Neural cell (in vitro differentiated cells): Measurements from ENCODE around the gene CA12. TPM values are rescaled to one million over a fixed set of nuclear protein-coding genes. Genes with fewer than 3 reads are reported as not detected.

Experiments
- H2AFZ ChIP-seq: fragments of 200-600, 300-800 bp; sonication (generic), shearing (Covaris generic); 2 replicates; pipeline ENCODE4 v1.6.0; 2014; ENCODE audit warnings: low read depth, mild to moderate bottlenecking, antibody characterized with exemption, low read length, moderate library complexity
- H3F3A ChIP-seq: fragments of 200-600 bp; shearing (Covaris generic); 2 replicates; pipeline ENCODE4 v1.6.1; 2016; ENCODE audit warnings: mild to moderate bottlenecking, moderate library complexity, mixed read lengths, antibody characterized with exemption, low read length; ENCODE audit not compliant: insufficient read depth, poor library complexity, severe bottlenecking
- H3K27ac ChIP-seq: fragments of 200-600, 300-800 bp; sonication (generic), shearing (Covaris generic); 2 replicates; pipeline ENCODE4 v1.5.1; 2014; ENCODE audit warnings: mild to moderate bottlenecking, low read length, moderate library complexity
- H3K27me3 ChIP-seq: fragments of 300-800, 200-600 bp; sonication (generic), shearing (Covaris generic); 2 replicates; pipeline ENCODE4 v1.6.0; 2014; ENCODE audit warnings: mild to moderate bottlenecking, low read depth, low read length, moderate library complexity; ENCODE audit not compliant: insufficient read depth
- H3K36me3 ChIP-seq: fragments of 300-800, 200-600 bp; sonication (generic), shearing (Covaris generic); 2 replicates; pipeline ENCODE4 v1.5.1; 2014; ENCODE audit warnings: mild to moderate bottlenecking, antibody characterized with exemption, low read length, moderate library complexity; ENCODE audit not compliant: insufficient read depth
- H3K4me2 ChIP-seq: fragments of 300-800, 200-600 bp; sonication (generic), shearing (Covaris generic); 2 replicates; pipeline ENCODE4 v1.6.0; 2014; ENCODE audit warnings: mild to moderate bottlenecking, low read length
- H3K4me3 ChIP-seq: fragments of 300-800, 200-600 bp; sonication (generic), shearing (Covaris generic); 2 replicates; pipeline ENCODE4 v1.5.1; 2014; ENCODE audit warnings: mild to moderate bottlenecking, low read length, moderate library complexity
- H3K79me2 ChIP-seq: fragments of 200-600 bp; shearing (Covaris generic); replicated peaks from 2 replicates; pipeline ENCODE4 v1.6.0; 2014; ENCODE audit warnings: mild to moderate bottlenecking, low read length, moderate library complexity; ENCODE audit not compliant: insufficient read depth
- H3K9ac ChIP-seq: fragments of 300-800, 200-600 bp; sonication (generic), shearing (Covaris generic); 2 replicates; pipeline ENCODE4 v1.6.1; 2016; ENCODE audit warnings: mild to moderate bottlenecking, low read length, mixed read lengths
- H3K9me2 ChIP-seq: fragments of 200-600 bp; shearing (Covaris generic); 2 replicates; pipeline ENCODE4 v1.6.1; 2016; ENCODE audit warnings: mild to moderate bottlenecking, low read length, mixed read lengths; ENCODE audit not compliant: insufficient read depth
- H3K9me3 ChIP-seq: fragments of 200-600, 300-800 bp; sonication (generic), shearing (Covaris generic); 2 replicates; pipeline ENCODE4 v1.6.1; 2016; ENCODE audit warnings: mild to moderate bottlenecking, mixed run types, low read length, moderate library complexity, mixed read lengths
- H4K20me1 ChIP-seq: fragments of 200-600 bp; shearing (Covaris generic); 2 replicates; pipeline ENCODE4 v1.6.1; 2016; ENCODE audit warnings: mild to moderate bottlenecking, mixed run types; ENCODE audit not compliant: insufficient read depth
- CTCF ChIP-seq: fragments of 450-650 bp; IDR thresholded peaks from 2 replicates; pipeline ENCODE4 v1.5.1; 2014; ENCODE audit warnings: antibody characterized with exemption, mild to moderate bottlenecking, moderate library complexity; ENCODE audit not compliant: poor library complexity, severe bottlenecking
- EP300 ChIP-seq: fragments of 450-650 bp; conservative IDR thresholded peaks from 2 replicates; pipeline ENCODE4 v1.6.1; 2014; ENCODE audit warnings: antibody characterized with exemption, mild to moderate bottlenecking, moderate library complexity; ENCODE audit not compliant: poor library complexity, severe bottlenecking
- EZH2 ChIP-seq: fragments of 200-600, 300-800 bp; shearing (Covaris generic), sonication (generic); IDR thresholded peaks from 2 replicates; pipeline ENCODE4 v1.6.1; 2014; ENCODE audit warnings: antibody characterized with exemption, low read length, borderline replicate concordance, mild to moderate bottlenecking; ENCODE audit not compliant: insufficient read depth, poor library complexity, severe bottlenecking
- MXI1 ChIP-seq: fragments of 450-650 bp; conservative IDR thresholded peaks from 2 replicates; pipeline ENCODE4 v1.6.1; 2014; ENCODE audit warnings: antibody characterized with exemption, mild to moderate bottlenecking; ENCODE audit not compliant: poor library complexity, severe bottlenecking
- POLR2AphosphoS5 ChIP-seq: IDR thresholded peaks from 2 replicates; pipeline ENCODE4 v1.6.1; 2012
- RAD21 ChIP-seq: fragments of 450-650 bp; conservative IDR thresholded peaks from 2 replicates; pipeline ENCODE4 v1.6.1; 2014; ENCODE audit warnings: antibody characterized with exemption, mild to moderate bottlenecking, moderate library complexity
- REST ChIP-seq: IDR thresholded peaks from 2 replicates; pipeline ENCODE4 v1.6.1; 2012; ENCODE audit warnings: borderline replicate concordance
- SMC3 ChIP-seq: fragments of 450-650 bp; conservative IDR thresholded peaks from 2 replicates; pipeline ENCODE4 v1.6.1; 2014; ENCODE audit warnings: antibody characterized with exemption, mild to moderate bottlenecking, moderate library complexity; ENCODE audit not compliant: poor library complexity
- TAF1 ChIP-seq: IDR thresholded peaks from 2 replicates; pipeline ENCODE4 v1.6.1; 2012; ENCODE audit warnings: low read depth
- polyA plus RNA-seq: library from polyadenylated mRNA; depleted of rRNA; stranded (reverse); fragments of >200 nt; gene quantifications from 2 replicates; pipeline ENCODE4 v1.2.3, GENCODE V29; 2014

Gene CA12
- polyA plus RNA-seq, 1 donor from 2014 or later, result 0.11 TPM

- no peaks in the 10 kb centered on the region for H3F3A ChIP-seq
- H3K4me3 ChIP-seq, result no peak overlapping the region
- H3K27me3 ChIP-seq, result no peaks in the 10 kb centered on the region
- H2AFZ ChIP-seq, result no peak overlapping the region
- no peak overlapping the region for H3K9ac ChIP-seq
- H3K9me2 ChIP-seq, result no peaks in the 10 kb centered on the region
- TF ChIP-seq POLR2AphosphoS5 (no peak), MXI1 (no peak), REST (no peak), CTCF (no peak), TAF1 (no peak), RAD21 (no peak), SMC3 (no peak), EP300 (no peak), EZH2 (no peak)
- H3K9me3 ChIP-seq, result no peaks in the 10 kb centered on the region
- no peaks in the 10 kb centered on the region for H4K20me1 ChIP-seq
- no peak overlapping the region for H3K27ac ChIP-seq
- H3K4me2 ChIP-seq, result no peak overlapping the region
- no peaks in the 10 kb centered on the region for H3K36me3 ChIP-seq
- H3K79me2 ChIP-seq, result no peaks in the 10 kb centered on the region
Observed at GRCh38 chr15:63363292-63363691, 18.4 kb downstream of the CA12 start.

- H3K9me2 ChIP-seq, result no peaks in the 10 kb centered on the region
- no peak overlapping the region for H3K4me2 ChIP-seq
- H4K20me1 ChIP-seq, result no peaks in the 10 kb centered on the region
Observed at GRCh38 chr15:63362885-63363284, 18.8 kb downstream of the CA12 start.

More at GRCh38 chr15:63362885-63363284, 18.8 kb downstream of the CA12 start:
- Histone ChIP-seq H3K9ac (no peak overlapping the region), H3K27me3 (no peaks in the 10 kb centered on the region), H3F3A (no peaks in the 10 kb centered on the region), H3K27ac (no peak overlapping the region), H3K9me3 (no peaks in the 10 kb centered on the region), H3K79me2 (no peaks in the 10 kb centered on the region), H2AFZ (no peak overlapping the region), H3K36me3 (no peaks in the 10 kb centered on the region), H3K4me3 (no peak overlapping the region)
- TF ChIP-seq EP300, result no peak
- no peak for TF ChIP-seq EZH2
- no peak for TF ChIP-seq SMC3
- TF ChIP-seq RAD21, result no peak
- TF ChIP-seq MXI1, result no peak
- no peak for TF ChIP-seq POLR2AphosphoS5
- no peak for TF ChIP-seq CTCF
- TF ChIP-seq REST, result no peak
- no peak for TF ChIP-seq TAF1
